ENCODE measurements around the gene SCLT1.

Gene SCLT1

GRCh38 chr4:128869776-128870509 lies 223.4 kb downstream of the SCLT1 start:
- DNase-seq (ENCODE audit: low spot score), result no peak

- DNase-seq (ENCODE audit: low spot score), result no peak
Observed at GRCh38 chr4:128868758-128869157, 224.6 kb downstream of the SCLT1 start.

- no peak for DNase-seq (ENCODE audit: low spot score)
Observed at GRCh38 chr4:128866691-128867090, 226.6 kb downstream of the SCLT1 start.

GRCh38 chr4:128866269-128866668 lies 227.1 kb downstream of the SCLT1 start:
- no peak for DNase-seq (ENCODE audit: low spot score)

GRCh38 chr4:128865132-128865531 lies 228.2 kb downstream of the SCLT1 start:
- no peak for DNase-seq (ENCODE audit: low spot score)

- DNase-seq (ENCODE audit: low spot score), result peak; percentile 50
Observed at GRCh38 chr4:128863312-128864075, 229.8 kb downstream of the SCLT1 start.

- no peak for DNase-seq (ENCODE audit: low spot score)
Observed at GRCh38 chr4:128862608-128863311, 230.6 kb downstream of the SCLT1 start.

- no peak for DNase-seq (ENCODE audit: low spot score)
Observed at GRCh38 chr4:128861856-128862518, 231.4 kb downstream of the SCLT1 start.

GRCh38 chr4:128859887-128860677 lies 233.3 kb downstream of the SCLT1 start:
- no peak for DNase-seq (ENCODE audit: low spot score)

GRCh38 chr4:128858879-128859671 lies 234.3 kb downstream of the SCLT1 start:
- no peak for DNase-seq (ENCODE audit: low spot score)

GRCh38 chr4:128856246-128856645 lies 237.1 kb downstream of the SCLT1 start:
- no peak for DNase-seq (ENCODE audit: low spot score)

GRCh38 chr4:128855621-128856020 lies 237.7 kb downstream of the SCLT1 start:
- DNase-seq (ENCODE audit: low spot score), result no peak

- no peak for DNase-seq (ENCODE audit: low spot score)
Observed at GRCh38 chr4:128854433-128854832, 238.9 kb downstream of the SCLT1 start.

GRCh38 chr4:128853741-128854140 lies 239.6 kb downstream of the SCLT1 start:
- no peak for DNase-seq (ENCODE audit: low spot score)

- no peak for DNase-seq (ENCODE audit: low spot score)
Observed at GRCh38 chr4:128850252-128850651, 243.1 kb downstream of the SCLT1 start.

GRCh38 chr4:128848461-128848860 lies 244.9 kb downstream of the SCLT1 start:
- DNase-seq (ENCODE audit: low spot score), result no peak

- no peak for DNase-seq (ENCODE audit: low spot score)
Observed at GRCh38 chr4:128847082-128847724, 246.1 kb downstream of the SCLT1 start.

- no peak for DNase-seq (ENCODE audit: low spot score)
Observed at GRCh38 chr4:128846063-128846462, 247.3 kb downstream of the SCLT1 start.

GRCh38 chr4:128844931-128845330 lies 248.4 kb downstream of the SCLT1 start:
- DNase-seq (ENCODE audit: low spot score), result no peak

- no peak for DNase-seq (ENCODE audit: low spot score)
Observed at GRCh38 chr4:128841402-128841801, 251.9 kb downstream of the SCLT1 start.

All from SW480 (cell line).